Kidney epithelial cell (primary cell): Measurements from ENCODE around the gene GLYATL1B. TPM values are rescaled to one million over a fixed set of nuclear protein-coding genes. Genes with fewer than 3 reads are reported as not detected.
"Not testable (repeated sequence)": the region's sequence is repeated elsewhere in the genome, so short reads cannot be mapped to it uniquely, and the experiment has no call there.

Source experiments
- DNase-seq: peaks from one replicate; pipeline ENCODE4 v3.0.0-alpha.2; 2010; ENCODE audit warnings: low read depth
- H3K27me3 ChIP-seq: 2 replicates; pipeline ENCODE4 v1.6.0; 2011; ENCODE audit warnings: low read length; ENCODE audit not compliant: control insufficient read depth, insufficient read depth
- H3K36me3 ChIP-seq: 2 replicates; pipeline ENCODE4 v1.5.1; 2011; ENCODE audit warnings: low read length; ENCODE audit not compliant: control insufficient read depth, insufficient read depth
- H3K4me3 ChIP-seq: 2 replicates; pipeline ENCODE4 v1.5.1; 2011; ENCODE audit warnings: low read depth, mild to moderate bottlenecking, control low read depth, low read length
- CTCF ChIP-seq: IDR thresholded peaks from 2 replicates; pipeline ENCODE4 v1.5.1; 2011; ENCODE audit warnings: mild to moderate bottlenecking, moderate library complexity, low read length, control low read depth, inconsistent platforms; ENCODE audit not compliant: insufficient read depth, poor library complexity, severe bottlenecking
- total RNA-seq: library from RNA; depleted of rRNA; stranded (reverse); fragments of >200 nt; gene quantifications from 2 replicates; pipeline ENCODE4 v1.2.3, GENCODE V29; 2015

The GLYATL1B gene
- total RNA-seq, 1 donor from 2014 or later, result not detected

GRCh38 chr11:59119826-59120225 lies 33.7 kb downstream of the GLYATL1B start:
- no peak for DNase-seq
- H3K27me3 ChIP-seq, result no peaks in the 10 kb centered on the region
- no peak overlapping the region for H3K4me3 ChIP-seq
- no peak for TF ChIP-seq CTCF
- H3K36me3 ChIP-seq, result no peaks in the 10 kb centered on the region

DNA sequence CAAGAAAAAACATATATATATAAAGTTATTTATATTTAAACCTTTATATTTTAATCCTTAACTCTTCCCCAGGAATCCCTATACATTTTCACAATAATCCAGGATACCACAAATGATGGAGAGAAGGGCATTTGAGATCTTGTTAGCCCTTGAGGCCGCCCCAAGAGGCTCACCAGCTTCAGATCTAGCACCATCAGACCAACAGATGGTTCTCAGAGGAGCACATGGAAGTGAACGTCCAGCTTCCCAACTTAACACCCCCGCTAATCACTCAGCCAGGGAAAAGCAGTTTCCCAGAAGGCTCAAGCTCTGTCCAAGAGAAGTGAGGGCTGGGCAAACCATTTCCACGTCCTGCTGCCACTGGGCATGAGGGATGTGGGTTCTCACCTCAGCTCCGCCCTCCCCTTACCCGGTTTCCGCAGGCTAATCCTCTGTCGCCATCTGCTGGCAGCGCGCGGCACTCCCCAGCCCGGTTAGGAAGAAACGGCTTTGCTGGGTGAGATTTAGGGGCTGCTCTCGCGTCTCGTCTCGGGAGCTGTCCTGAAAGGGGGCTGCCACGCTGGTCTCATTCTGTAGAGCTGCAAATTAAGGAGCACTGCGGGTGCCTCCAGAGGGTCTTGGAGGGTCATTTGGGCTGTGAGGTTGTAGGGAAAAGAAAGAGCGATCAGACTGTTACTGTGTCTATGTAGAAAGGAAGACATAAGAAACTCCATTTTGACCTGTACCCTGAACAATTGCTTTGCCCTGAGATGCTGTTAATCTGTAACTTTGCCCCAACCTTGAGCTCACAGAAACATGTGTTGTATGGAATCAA lies 49.7 kb downstream of the GLYATL1B start:
- Histone ChIP-seq H3K36me3 (no peaks in the 10 kb centered on the region), H3K27me3 (no peaks in the 10 kb centered on the region), H3K4me3 (no peak overlapping the region)
- peak; percentile 34 for DNase-seq
- TF ChIP-seq CTCF, result peak; percentile 99

GRCh38 chr11:59136551-59136950 lies 50.4 kb downstream of the GLYATL1B start:
- DNase-seq, H3K36me3 ChIP-seq, H3K27me3 ChIP-seq, H3K4me3 ChIP-seq: not testable (repeated sequence)

GRCh38 chr11:59137190-59137589 lies 51.1 kb downstream of the GLYATL1B start:
- no peak for DNase-seq
- TF ChIP-seq CTCF, result no peak
- Histone ChIP-seq H3K4me3 (no peak overlapping the region), H3K36me3 (no peaks in the 10 kb centered on the region), H3K27me3 (no peaks in the 10 kb centered on the region)

DNA sequence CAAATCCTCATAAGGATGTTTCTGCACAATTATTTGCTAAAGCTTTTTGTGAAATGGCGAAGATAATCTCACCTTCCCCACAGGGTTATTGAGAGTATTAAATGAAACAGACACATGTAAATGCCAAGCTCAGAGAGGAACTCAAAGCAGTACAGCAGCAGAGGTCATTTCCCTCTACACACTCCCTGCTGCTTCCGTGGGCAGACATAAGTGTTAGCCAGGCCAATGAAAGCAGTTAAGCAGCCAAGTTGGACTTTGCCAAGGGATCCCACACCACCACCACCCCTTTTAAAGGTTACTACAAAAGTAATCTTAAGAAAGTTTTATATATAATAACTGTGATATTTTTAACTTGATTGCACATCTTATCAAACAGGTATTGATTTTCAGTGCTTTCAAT lies 52.5 kb downstream of the GLYATL1B start:
- Histone ChIP-seq H3K36me3 (no peaks in the 10 kb centered on the region), H3K4me3 (no peak overlapping the region), H3K27me3 (no peaks in the 10 kb centered on the region)
- no peak for TF ChIP-seq CTCF
- DNase-seq, result no peak

- no peaks in the 10 kb centered on the region for H3K36me3 ChIP-seq
- TF ChIP-seq CTCF, result no peak
- no peak overlapping the region for H3K4me3 ChIP-seq
- DNase-seq, result no peak
- no peaks in the 10 kb centered on the region for H3K27me3 ChIP-seq
These were observed 55.1 kb downstream of the GLYATL1B start for GRCh38 chr11:59141191-59141590.
